GM06990 (cell line): ENCODE results near the gene IMPG2.

Experiments
- DNase-seq: peaks from one replicate; pipeline ENCODE4 v3.0.0-alpha.2; 2011; ENCODE audit not compliant: insufficient read length; ENCODE audit errors: extremely low read depth
- H3K27me3 ChIP-seq: replicated peaks from 2 replicates; pipeline ENCODE4 v1.6.0; 2011; ENCODE audit warnings: low read length; ENCODE audit not compliant: control insufficient read depth, insufficient read depth
- H3K36me3 ChIP-seq: 2 replicates; pipeline ENCODE4 v1.5.1; 2011; ENCODE audit warnings: low read length; ENCODE audit not compliant: control insufficient read depth, insufficient read depth
- H3K4me3 ChIP-seq: replicated peaks from 2 replicates; pipeline ENCODE4 v1.5.1; 2011; ENCODE audit warnings: low read depth, mild to moderate bottlenecking, control low read depth, low read length
- CTCF ChIP-seq: IDR thresholded peaks from 2 replicates; pipeline ENCODE4 v1.5.1; 2011; ENCODE audit warnings: low read length, control low read depth, mild to moderate bottlenecking, inconsistent platforms; ENCODE audit not compliant: insufficient read depth, poor library complexity, severe bottlenecking

IMPG2 gene

GRCh38 chr3:101273608-101274007 is 46.8 kb downstream of the IMPG2 start:
- H3K4me3 ChIP-seq, result no peak overlapping the region
- H3K36me3 ChIP-seq, result no peaks in the 10 kb centered on the region
- no peaks in the 10 kb centered on the region for H3K27me3 ChIP-seq
- no peak for TF ChIP-seq CTCF
- DNase-seq, result no peak

GRCh38 chr3:101273156-101273555 is 47.2 kb downstream of the IMPG2 start:
- H3K27me3 ChIP-seq, result no peaks in the 10 kb centered on the region
- TF ChIP-seq CTCF, result no peak
- H3K36me3 ChIP-seq, result no peaks in the 10 kb centered on the region
- H3K4me3 ChIP-seq, result no peak overlapping the region
- no peak for DNase-seq

- no peak for TF ChIP-seq CTCF
- no peaks in the 10 kb centered on the region for H3K27me3 ChIP-seq
- no peaks in the 10 kb centered on the region for H3K36me3 ChIP-seq
- no peak for DNase-seq
- no peak overlapping the region for H3K4me3 ChIP-seq
Observed at GRCh38 chr3:101271728-101272127, 48.6 kb downstream of the IMPG2 start.

DNA sequence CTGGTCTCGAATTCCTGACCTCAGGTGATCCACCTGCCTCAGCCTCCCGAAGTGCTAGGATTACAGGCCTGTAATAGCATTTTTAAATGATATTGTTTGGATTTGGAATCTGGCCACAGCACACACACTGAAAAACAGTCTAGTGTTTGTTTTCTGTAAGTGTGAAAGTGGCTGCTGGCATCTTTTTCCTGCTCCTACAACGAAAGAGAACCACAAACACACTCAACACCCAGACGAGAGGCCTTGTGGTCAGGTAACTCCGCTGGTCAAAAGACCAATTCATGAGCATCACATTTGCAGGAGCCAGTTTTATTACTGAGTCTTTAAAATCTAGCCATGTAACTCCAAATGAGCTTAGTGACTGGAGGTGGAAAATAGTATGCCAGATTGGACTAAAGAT is 50.2 kb downstream of the IMPG2 start:
- TF ChIP-seq CTCF, result no peak
- Histone ChIP-seq H3K36me3 (no peaks in the 10 kb centered on the region), H3K4me3 (no peak overlapping the region), H3K27me3 (no peaks in the 10 kb centered on the region)
- no peak for DNase-seq

GRCh38 chr3:101268971-101269671 is 51.3 kb downstream of the IMPG2 start:
- H3K27me3 ChIP-seq, result no peaks in the 10 kb centered on the region
- no peak for DNase-seq
- no peak for TF ChIP-seq CTCF
- H3K36me3 ChIP-seq, result no peaks in the 10 kb centered on the region
- H3K4me3 ChIP-seq, result no peak overlapping the region

DNA sequence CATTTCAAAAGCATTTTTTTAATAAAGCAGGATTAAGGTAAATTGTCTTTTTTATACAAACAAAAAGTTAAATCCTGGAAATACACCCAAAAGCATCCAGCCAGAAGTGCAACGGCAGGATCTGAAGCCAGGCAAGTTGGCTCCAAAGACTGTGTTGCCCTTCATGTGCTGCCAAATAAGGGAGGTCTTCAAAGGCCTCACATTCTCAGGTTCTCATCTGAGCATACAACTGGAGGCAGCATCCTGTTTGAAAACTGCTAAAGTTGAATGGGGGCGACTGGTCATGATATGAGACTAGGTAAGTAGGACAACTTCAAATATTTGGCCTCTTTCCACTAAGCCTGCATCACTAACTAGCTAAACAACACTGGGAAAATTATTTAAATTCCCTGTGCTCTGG is 52.2 kb downstream of the IMPG2 start:
- DNase-seq, result no peak
- no peaks in the 10 kb centered on the region for H3K27me3 ChIP-seq
- no peak for TF ChIP-seq CTCF
- H3K36me3 ChIP-seq, result no peaks in the 10 kb centered on the region
- H3K4me3 ChIP-seq, result no peak overlapping the region
